ENCODE results near the gene RSAD2.

- TF ChIP-seq, protein P1, sequence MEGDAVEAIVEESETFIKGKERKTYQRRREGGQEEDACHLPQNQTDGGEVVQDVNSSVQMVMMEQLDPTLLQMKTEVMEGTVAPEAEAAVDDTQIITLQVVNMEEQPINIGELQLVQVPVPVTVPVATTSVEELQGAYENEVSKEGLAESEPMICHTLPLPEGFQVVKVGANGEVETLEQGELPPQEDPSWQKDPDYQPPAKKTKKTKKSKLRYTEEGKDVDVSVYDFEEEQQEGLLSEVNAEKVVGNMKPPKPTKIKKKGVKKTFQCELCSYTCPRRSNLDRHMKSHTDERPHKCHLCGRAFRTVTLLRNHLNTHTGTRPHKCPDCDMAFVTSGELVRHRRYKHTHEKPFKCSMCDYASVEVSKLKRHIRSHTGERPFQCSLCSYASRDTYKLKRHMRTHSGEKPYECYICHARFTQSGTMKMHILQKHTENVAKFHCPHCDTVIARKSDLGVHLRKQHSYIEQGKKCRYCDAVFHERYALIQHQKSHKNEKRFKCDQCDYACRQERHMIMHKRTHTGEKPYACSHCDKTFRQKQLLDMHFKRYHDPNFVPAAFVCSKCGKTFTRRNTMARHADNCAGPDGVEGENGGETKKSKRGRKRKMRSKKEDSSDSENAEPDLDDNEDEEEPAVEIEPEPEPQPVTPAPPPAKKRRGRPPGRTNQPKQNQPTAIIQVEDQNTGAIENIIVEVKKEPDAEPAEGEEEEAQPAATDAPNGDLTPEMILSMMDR (conservative IDR thresholded peaks at IDR 0.05) = no peak
- no peak for TF ChIP-seq EZH2 (IDR thresholded peaks at IDR 0.05; ENCODE audit: low read depth)
These were observed 61.5 kb downstream of the RSAD2 start for GRCh38 chr2:6939071-6939470.

All from PC-9 (cell line).